Ishikawa (cell line): ENCODE data around the gene SERPINE2.

ENCODE experiments used
- CEBPB ChIP-seq: IDR thresholded peaks from 2 replicates; pipeline ENCODE4 v1.6.1; 2012
- CREB1 ChIP-seq: IDR thresholded peaks from 2 replicates; pipeline ENCODE4 v1.6.1; 2012; ENCODE audit warnings: low read depth
- EGR1 ChIP-seq: IDR thresholded peaks from 2 replicates; pipeline ENCODE4 v1.6.1; 2012
- EP300 ChIP-seq: IDR thresholded peaks from 2 replicates; pipeline ENCODE4 v1.6.1; 2012; ENCODE audit warnings: borderline replicate concordance
- TF ChIP-seq, protein P1 (sequence below): IDR thresholded peaks from 2 replicates; pipeline ENCODE4 v1.6.1; 2012
- TF ChIP-seq, protein P2 (sequence below): IDR thresholded peaks from 2 replicates; pipeline ENCODE4 v1.6.1; 2012; ENCODE audit warnings: low read depth, mild to moderate bottlenecking

DNA sequence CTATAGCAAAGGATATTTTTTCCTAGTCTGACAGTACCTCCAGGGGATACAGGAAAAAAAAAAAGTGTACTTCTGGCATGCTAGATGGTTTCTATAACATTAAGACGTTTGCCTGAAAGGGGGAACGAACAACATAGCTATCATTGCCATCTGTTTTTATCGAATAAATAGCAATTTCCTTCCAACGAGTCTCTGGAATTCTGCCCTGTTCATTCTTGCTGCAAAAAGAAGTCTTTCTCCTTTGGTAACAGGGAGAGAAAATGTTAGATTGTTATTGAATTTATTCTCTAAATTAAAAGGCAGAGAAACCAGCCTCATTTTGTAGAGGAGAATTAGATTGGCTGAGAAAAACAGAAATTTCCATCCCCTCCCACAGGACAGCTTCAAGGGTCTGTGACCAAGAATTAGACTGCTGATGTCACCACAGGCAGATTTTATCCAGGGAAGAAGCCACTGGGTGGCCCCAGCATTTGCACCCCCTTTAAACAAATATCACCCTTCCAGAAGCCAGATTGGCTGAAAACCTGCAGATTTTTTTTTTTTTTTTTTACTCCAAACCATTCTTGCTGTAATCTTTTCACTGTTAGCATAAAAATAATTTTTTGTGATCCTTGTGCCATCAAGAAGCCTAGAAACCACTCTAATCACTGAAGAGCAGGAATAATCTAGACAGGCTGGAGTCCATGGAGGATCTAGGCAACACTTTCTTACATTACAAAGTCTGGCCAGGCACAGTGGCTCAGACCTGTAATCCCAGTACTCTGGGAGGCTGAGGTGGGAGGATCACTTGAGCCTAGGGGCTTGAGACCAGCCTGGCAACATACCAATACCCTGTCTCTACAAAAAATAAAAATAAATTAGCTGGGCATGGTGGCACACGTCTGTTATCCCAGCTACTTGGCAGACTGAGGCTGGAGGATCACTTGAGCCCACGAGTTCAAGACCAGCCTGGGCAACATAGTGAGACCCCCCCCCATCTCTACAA, 106.0 kb downstream of the SERPINE2 start:
- TF ChIP-seq, protein P1, sequence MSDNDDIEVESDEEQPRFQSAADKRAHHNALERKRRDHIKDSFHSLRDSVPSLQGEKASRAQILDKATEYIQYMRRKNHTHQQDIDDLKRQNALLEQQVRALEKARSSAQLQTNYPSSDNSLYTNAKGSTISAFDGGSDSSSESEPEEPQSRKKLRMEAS: no peak
- TF ChIP-seq, protein P2, sequence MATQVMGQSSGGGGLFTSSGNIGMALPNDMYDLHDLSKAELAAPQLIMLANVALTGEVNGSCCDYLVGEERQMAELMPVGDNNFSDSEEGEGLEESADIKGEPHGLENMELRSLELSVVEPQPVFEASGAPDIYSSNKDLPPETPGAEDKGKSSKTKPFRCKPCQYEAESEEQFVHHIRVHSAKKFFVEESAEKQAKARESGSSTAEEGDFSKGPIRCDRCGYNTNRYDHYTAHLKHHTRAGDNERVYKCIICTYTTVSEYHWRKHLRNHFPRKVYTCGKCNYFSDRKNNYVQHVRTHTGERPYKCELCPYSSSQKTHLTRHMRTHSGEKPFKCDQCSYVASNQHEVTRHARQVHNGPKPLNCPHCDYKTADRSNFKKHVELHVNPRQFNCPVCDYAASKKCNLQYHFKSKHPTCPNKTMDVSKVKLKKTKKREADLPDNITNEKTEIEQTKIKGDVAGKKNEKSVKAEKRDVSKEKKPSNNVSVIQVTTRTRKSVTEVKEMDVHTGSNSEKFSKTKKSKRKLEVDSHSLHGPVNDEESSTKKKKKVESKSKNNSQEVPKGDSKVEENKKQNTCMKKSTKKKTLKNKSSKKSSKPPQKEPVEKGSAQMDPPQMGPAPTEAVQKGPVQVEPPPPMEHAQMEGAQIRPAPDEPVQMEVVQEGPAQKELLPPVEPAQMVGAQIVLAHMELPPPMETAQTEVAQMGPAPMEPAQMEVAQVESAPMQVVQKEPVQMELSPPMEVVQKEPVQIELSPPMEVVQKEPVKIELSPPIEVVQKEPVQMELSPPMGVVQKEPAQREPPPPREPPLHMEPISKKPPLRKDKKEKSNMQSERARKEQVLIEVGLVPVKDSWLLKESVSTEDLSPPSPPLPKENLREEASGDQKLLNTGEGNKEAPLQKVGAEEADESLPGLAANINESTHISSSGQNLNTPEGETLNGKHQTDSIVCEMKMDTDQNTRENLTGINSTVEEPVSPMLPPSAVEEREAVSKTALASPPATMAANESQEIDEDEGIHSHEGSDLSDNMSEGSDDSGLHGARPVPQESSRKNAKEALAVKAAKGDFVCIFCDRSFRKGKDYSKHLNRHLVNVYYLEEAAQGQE: no peak
- TF ChIP-seq CEBPB (no peak), CREB1 (no peak), EP300 (no peak), EGR1 (no peak)
